Trophoblast cell (in vitro differentiated cells and primary cell): ENCODE results near the gene LAMB4.

Experiments
- DNase-seq, 2 donors: peaks; one replicate each; pipeline ENCODE4 v3.0.0-alpha.2; 2016
- H2AFZ ChIP-seq: 2 replicates; pipeline ENCODE4 v1.6.1; 2013; ENCODE audit warnings: low read length, moderate library complexity, mild to moderate bottlenecking; ENCODE audit not compliant: insufficient read depth, poor library complexity
- H2AK5ac ChIP-seq: 2 replicates; pipeline ENCODE4 v1.6.1; 2013; ENCODE audit warnings: mild to moderate bottlenecking, low read length
- H2BK120ac ChIP-seq: 2 replicates; pipeline ENCODE4 v1.6.1; 2013; ENCODE audit warnings: low read length, mild to moderate bottlenecking, moderate library complexity; ENCODE audit not compliant: insufficient read depth, poor library complexity
- H2BK12ac ChIP-seq: 2 replicates; pipeline ENCODE4 v1.6.1; 2013; ENCODE audit warnings: mild to moderate bottlenecking, low read length, moderate library complexity
- H2BK5ac ChIP-seq: 2 replicates; pipeline ENCODE4 v1.6.1; 2013; ENCODE audit warnings: low read length, low read depth, moderate library complexity, mild to moderate bottlenecking; ENCODE audit not compliant: poor library complexity
- H3K14ac ChIP-seq: 2 replicates; pipeline ENCODE4 v1.6.1; 2013; ENCODE audit warnings: mild to moderate bottlenecking, low read length
- H3K18ac ChIP-seq: 2 replicates; pipeline ENCODE4 v1.6.1; 2013; ENCODE audit warnings: mild to moderate bottlenecking, low read length
- H3K23ac ChIP-seq: 2 replicates; pipeline ENCODE4 v1.6.1; 2013; ENCODE audit warnings: low read length
- H3K27ac ChIP-seq: 2 replicates; pipeline ENCODE4 v1.5.1; 2013; ENCODE audit warnings: low read depth, mild to moderate bottlenecking, inconsistent platforms, low read length, moderate library complexity
- H3K27me3 ChIP-seq: 2 replicates; pipeline ENCODE4 v1.6.1; 2013; ENCODE audit warnings: inconsistent platforms, mild to moderate bottlenecking, low read length, moderate library complexity; ENCODE audit not compliant: insufficient read depth
- H3K36me3 ChIP-seq, 2 experiments: 1 replicate in 1 of 2; 2 replicates in 1 of 2; pipeline ENCODE4 v1.6.1; 2013; ENCODE audit warnings: low read length in 2 of 2, mild to moderate bottlenecking in 2 of 2, moderate library complexity in 1 of 2; ENCODE audit not compliant: insufficient read depth in 2 of 2, control insufficient read depth in 1 of 2
- H3K4ac ChIP-seq: 2 replicates; pipeline ENCODE4 v1.6.1; 2013; ENCODE audit warnings: low read depth, mild to moderate bottlenecking, low read length, moderate library complexity
- H3K4me1 ChIP-seq, 2 experiments: 1 replicate in 1 of 2; 2 replicates in 1 of 2; pipeline ENCODE4 v1.6.1; 2013; ENCODE audit warnings: low read length in 2 of 2, mild to moderate bottlenecking in 2 of 2, moderate library complexity in 1 of 2; ENCODE audit not compliant: insufficient read depth in 2 of 2, control insufficient read depth in 1 of 2
- H3K4me2 ChIP-seq: 2 replicates; pipeline ENCODE4 v1.6.1; 2013; ENCODE audit warnings: inconsistent platforms, mild to moderate bottlenecking, low read length, moderate library complexity
- H3K4me3 ChIP-seq: 2 replicates; pipeline ENCODE4 v1.5.1; 2013; ENCODE audit warnings: mild to moderate bottlenecking, low read depth, low read length, inconsistent platforms
- H3K79me1 ChIP-seq: one replicate; pipeline ENCODE4 v1.6.1; 2013; ENCODE audit warnings: low read length
- H3K79me2 ChIP-seq: 2 replicates; pipeline ENCODE4 v1.6.1; 2013; ENCODE audit warnings: low read length, mild to moderate bottlenecking; ENCODE audit not compliant: control insufficient read depth, insufficient read depth, poor library complexity
- H3K9ac ChIP-seq: 2 replicates; pipeline ENCODE4 v1.6.1; 2013; ENCODE audit warnings: mild to moderate bottlenecking, low read length
- H3K9me3 ChIP-seq: 2 replicates; pipeline ENCODE4 v1.6.1; 2013; ENCODE audit warnings: low read depth, mild to moderate bottlenecking, control low read depth, inconsistent platforms, low read length; ENCODE audit not compliant: insufficient read depth
- H4K12ac ChIP-seq: 2 replicates; pipeline ENCODE4 v1.6.1; 2013; ENCODE audit warnings: low read depth, mild to moderate bottlenecking, low read length, moderate library complexity
- H4K8ac ChIP-seq: 2 replicates; pipeline ENCODE4 v1.6.1; 2013; ENCODE audit warnings: low read depth, mild to moderate bottlenecking, low read length, moderate library complexity
- H4K91ac ChIP-seq: one replicate; pipeline ENCODE4 v1.6.1; 2013; ENCODE audit warnings: low read depth, mild to moderate bottlenecking, low read length, moderate library complexity
- whole genome bisulfite sequencing: extraction: QIAGEN DNeasy Blood & Tissue Kit; methylation state at CpG from one replicate; pipeline ENCODE4 v1.1.7; 2013; ENCODE audit warnings: missing lambda C conversion rate; ENCODE audit not compliant: insufficient read length, insufficient coverage; ENCODE audit errors: extremely low coverage; 5-methylcytosine and 5-hydroxymethylcytosine counted together

The LAMB4 gene

GRCh38 chr7:108142675-108143259 lies 12.6 kb upstream of the LAMB4 start:
- Histone ChIP-seq H3K14ac (no peak overlapping the region), H2BK120ac (no peak overlapping the region), H4K8ac (no peak overlapping the region), H2BK5ac (no peak overlapping the region), H3K36me3 (no peaks in the 10 kb centered on the region), H2BK12ac (no peak overlapping the region), H3K18ac (no peak overlapping the region), H3K4me1 (no peaks in the 10 kb centered on the region), H3K27me3 (no peaks in the 10 kb centered on the region), H2AK5ac (no peak overlapping the region), H3K4ac (no peak overlapping the region), H3K23ac (no peak overlapping the region), H3K9ac (no peak overlapping the region), H4K12ac (no peak overlapping the region), H3K4me3 (no peak overlapping the region), H3K9me3 (no peaks in the 10 kb centered on the region), H2AFZ (no peak overlapping the region), H3K27ac (no peak overlapping the region), H3K79me2 (no peaks in the 10 kb centered on the region), H4K91ac (no peak overlapping the region), H3K4me2 (no peak overlapping the region), H3K79me1 (no peaks in the 10 kb centered on the region)
- WGBS = no CpG with 5 or more reads among the region's 6 CpGs
- no peak for DNase-seq

GRCh38 chr7:108142180-108142579 lies 12.0 kb upstream of the LAMB4 start:
- Histone ChIP-seq H2AFZ (no peak overlapping the region), H3K18ac (no peak overlapping the region), H3K9ac (no peak overlapping the region), H3K79me2 (no peaks in the 10 kb centered on the region), H3K36me3 (no peaks in the 10 kb centered on the region), H2BK5ac (no peak overlapping the region), H3K27me3 (no peaks in the 10 kb centered on the region), H2BK12ac (no peak overlapping the region), H3K4me3 (no peak overlapping the region), H3K27ac (no peak overlapping the region), H4K12ac (no peak overlapping the region), H3K79me1 (no peaks in the 10 kb centered on the region), H3K4me2 (no peak overlapping the region), H2BK120ac (no peak overlapping the region), H3K14ac (no peak overlapping the region), H4K91ac (no peak overlapping the region), H4K8ac (no peak overlapping the region), H3K9me3 (no peaks in the 10 kb centered on the region), H3K4ac (no peak overlapping the region), H3K4me1 (no peaks in the 10 kb centered on the region), H2AK5ac (no peak overlapping the region), H3K23ac (no peak overlapping the region)
- DNase-seq = no peak
- no CpG with 5 or more reads among the region's 4 CpGs for WGBS

GRCh38 chr7:108140671-108141070 lies 10.5 kb upstream of the LAMB4 start:
- H3K4ac ChIP-seq = no peak overlapping the region
- no peak overlapping the region for H3K27ac ChIP-seq
- H2AK5ac ChIP-seq = no peak overlapping the region
- no peaks in the 10 kb centered on the region for H3K79me2 ChIP-seq
- H4K8ac ChIP-seq = no peak overlapping the region
- H3K27me3 ChIP-seq = no peaks in the 10 kb centered on the region
- no peaks in the 10 kb centered on the region for H3K4me1 ChIP-seq
- H4K12ac ChIP-seq = no peak overlapping the region
- no peak overlapping the region for H3K9ac ChIP-seq
- no peak overlapping the region for H3K4me2 ChIP-seq
- no peak overlapping the region for H2BK5ac ChIP-seq
- no peaks in the 10 kb centered on the region for H3K36me3 ChIP-seq
- DNase-seq = no peak
- no peak overlapping the region for H3K18ac ChIP-seq
- H3K79me1 ChIP-seq = no peaks in the 10 kb centered on the region
- H4K91ac ChIP-seq = no peak overlapping the region
- no peak overlapping the region for H3K4me3 ChIP-seq
- no peak overlapping the region for H2BK12ac ChIP-seq
- H3K9me3 ChIP-seq = no peaks in the 10 kb centered on the region
- no peak overlapping the region for H3K23ac ChIP-seq
- no peak overlapping the region for H3K14ac ChIP-seq
- H2AFZ ChIP-seq = no peak overlapping the region
- H2BK120ac ChIP-seq = no peak overlapping the region

- Histone ChIP-seq H3K27ac (no peak overlapping the region), H2BK120ac (no peak overlapping the region), H3K27me3 (no peaks in the 10 kb centered on the region), H2AFZ (no peak overlapping the region), H4K8ac (no peak overlapping the region), H3K18ac (no peak overlapping the region), H3K36me3 (no peaks in the 10 kb centered on the region), H3K4me3 (no peak overlapping the region), H2BK5ac (no peak overlapping the region), H3K23ac (no peak overlapping the region), H3K79me2 (no peaks in the 10 kb centered on the region), H2BK12ac (no peak overlapping the region), H4K91ac (no peak overlapping the region), H3K4me1 (peaks cover 0 to 2% of the 10 kb centered on the region in 2 experiments), H3K79me1 (peaks cover 1% of the 10 kb centered on the region), H4K12ac (no peak overlapping the region), H3K9me3 (no peaks in the 10 kb centered on the region), H3K14ac (no peak overlapping the region), H3K4ac (no peak overlapping the region), H3K4me2 (no peak overlapping the region), H3K9ac (no peak overlapping the region), H2AK5ac (no peak overlapping the region)
- no peak for DNase-seq
These were observed 8.8 kb upstream of the LAMB4 start for GRCh38 chr7:108138911-108139310.
